ENCODE measurements around the gene NPY2R.

The NPY2R gene

GRCh38 chr4:155252327-155252726, 43.9 kb downstream of the NPY2R start:
- no peak for DNase-seq

GRCh38 chr4:155263480-155263879, 55.0 kb downstream of the NPY2R start:
- DNase-seq: no peak

GRCh38 chr4:155265113-155265512, 56.7 kb downstream of the NPY2R start:
- DNase-seq: no peak

Measured in NCI-H2081 (cell line).